ENCODE measurements around the gene RBM43.
"Not testable (repeated sequence)": the region's sequence is repeated elsewhere in the genome, so short reads cannot be mapped to it uniquely, and the experiment has no call there.

The RBM43 gene

DNA sequence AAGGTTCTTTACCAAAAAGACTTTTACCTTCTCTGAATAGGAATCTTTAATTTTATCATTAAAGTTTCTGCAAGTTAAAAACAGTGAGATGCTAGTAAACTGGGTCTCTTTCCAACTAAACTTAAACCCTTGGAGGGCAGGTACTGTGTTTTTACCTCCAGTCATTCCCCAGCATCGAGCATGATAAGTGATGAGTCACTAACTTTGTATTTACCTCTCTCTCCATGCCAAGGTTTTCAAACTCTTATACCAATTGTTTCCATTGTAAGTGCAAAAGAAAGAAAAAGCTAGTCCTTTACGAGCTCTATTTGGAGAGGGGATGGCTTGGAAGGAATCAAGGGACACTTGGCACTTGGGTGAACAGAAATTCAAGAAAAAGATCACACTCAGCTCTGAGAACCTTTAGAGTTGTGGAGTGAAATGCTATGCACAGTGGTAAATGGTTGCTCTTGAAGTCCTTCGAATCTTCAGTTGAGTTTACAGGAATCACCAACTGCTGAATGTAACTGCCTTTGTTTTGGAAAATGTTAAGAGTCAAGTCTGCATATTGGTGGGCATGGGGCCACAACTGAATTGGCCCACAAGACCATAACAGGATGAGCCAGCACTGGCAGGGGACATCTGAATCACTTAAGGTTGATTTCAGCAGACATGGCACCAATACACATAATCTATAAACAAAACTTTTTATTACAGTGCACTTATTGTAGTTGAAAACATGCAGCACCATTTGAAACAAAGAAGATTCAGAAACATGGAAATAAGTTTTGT, 8.3 kb upstream of the RBM43 start:
- in situ Hi-C loops (cut with MboI; ENCODE audit: low sequenced_read_pairs), result no loop called here

DNA sequence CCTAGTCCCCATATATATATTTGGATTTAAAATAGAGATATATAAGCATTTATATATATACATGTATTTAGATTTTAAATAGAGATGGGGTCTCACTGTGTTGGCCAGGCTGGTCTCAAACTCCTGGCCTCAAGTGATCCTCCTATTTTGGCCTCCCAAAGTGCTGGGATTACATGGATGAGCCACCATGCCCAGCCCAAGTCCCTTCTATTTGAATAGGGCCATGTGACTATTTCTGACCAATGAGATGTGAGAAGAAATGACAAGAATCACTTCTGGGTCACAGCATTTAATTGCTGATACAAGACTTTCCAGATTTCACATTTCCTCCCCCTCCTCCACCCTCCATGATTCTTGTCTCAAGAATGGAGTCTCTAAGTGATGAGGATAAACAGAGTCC, 6.4 kb upstream of the RBM43 start:
- in situ Hi-C loops (cut with MboI; ENCODE audit: low sequenced_read_pairs), result no loop called here

DNA sequence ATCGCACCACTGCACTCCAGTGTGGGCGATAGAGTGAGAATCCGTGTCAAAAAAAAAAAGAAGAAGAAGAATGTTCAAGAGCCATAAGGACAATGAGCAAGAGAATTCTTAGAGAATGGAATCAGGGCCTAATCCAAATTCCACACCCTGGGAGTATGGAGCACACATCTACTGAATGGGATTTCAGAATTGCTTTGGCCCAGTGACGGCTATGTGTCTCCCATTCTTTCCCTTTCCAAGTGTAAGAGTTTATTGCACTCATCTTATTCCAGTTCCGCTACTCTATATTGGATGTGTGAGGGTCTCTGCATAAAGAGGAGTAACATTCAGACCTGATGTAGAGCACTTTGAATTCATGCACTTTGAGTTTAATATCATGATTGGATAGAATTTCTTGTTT, 5.9 kb upstream of the RBM43 start:
- in situ Hi-C loops (cut with MboI; ENCODE audit: low sequenced_read_pairs), result no loop called here

DNA sequence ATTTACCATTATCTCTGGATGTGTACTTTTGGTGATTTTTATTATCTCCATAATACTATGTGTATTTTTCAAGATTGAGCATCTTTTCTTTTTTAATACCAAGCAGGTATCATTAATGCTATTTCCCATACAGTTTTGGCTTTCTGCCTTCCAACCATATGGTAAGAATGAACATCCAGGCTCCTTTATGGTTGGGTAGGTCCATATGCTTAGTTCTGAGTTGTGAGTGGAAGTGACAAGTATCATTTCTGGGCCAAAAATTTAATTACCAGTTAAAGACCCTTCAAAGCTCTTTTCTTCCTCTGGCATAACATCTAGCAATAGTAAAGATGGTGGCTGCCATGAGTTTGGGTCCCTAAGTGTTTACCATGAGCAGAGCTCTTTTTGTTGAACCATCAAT, 4.3 kb upstream of the RBM43 start:
- in situ Hi-C loops (cut with MboI; ENCODE audit: low sequenced_read_pairs), result no loop called here

DNA sequence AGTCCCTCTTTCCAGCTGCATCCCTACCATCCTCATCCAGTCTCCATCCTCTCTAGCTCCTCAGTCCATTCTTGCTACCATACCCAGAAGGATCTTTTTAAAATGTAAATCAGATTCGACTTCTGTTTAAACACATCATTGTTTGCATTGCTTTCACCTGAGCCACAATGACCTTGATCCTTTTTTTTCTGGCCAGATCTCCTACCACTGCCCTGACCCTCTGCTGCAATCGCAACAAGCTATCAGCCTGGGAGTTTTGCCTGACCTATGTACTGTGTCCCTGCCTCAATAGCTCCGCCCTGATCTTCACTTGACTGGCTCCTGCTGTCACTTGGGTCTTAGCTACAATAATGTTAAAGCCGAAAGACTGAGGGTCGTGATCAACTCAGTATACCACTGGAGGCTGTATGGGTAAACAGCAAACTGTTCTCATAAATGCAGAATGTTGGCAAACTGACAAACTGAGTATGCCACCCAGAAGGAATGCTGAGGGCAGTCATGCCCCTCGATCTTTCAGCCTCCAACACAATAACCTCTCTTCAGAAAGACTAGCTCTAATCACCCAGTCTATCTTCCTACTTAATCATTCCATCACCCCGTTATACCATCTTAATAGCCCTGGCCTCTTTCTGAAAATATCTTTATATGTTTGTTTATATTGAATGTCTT, 2.6 kb upstream of the RBM43 start:
- in situ Hi-C loops (cut with MboI; ENCODE audit: low sequenced_read_pairs), result no loop called here

DNA sequence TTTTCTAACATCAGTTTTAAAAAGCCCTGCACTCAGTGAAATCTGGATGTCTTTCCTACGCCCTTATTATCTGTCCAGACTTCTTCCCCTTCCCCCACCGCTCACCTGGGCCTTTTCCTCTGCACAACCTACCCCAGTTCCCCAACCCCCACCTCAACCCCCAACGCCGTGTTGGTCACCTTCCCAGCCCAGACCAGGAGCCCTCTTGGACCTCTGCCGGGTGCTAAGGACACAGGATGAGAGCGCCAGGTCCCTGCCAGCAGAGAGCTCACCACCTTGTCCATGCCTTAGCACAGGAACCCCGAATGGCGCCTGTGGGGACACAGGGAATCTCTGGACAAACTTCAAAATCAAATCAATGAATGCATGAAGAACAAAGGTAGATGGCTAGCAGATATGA, 966 bp upstream of the RBM43 start:
- in situ Hi-C loops (cut with MboI; ENCODE audit: low sequenced_read_pairs), result no loop called here

DNA sequence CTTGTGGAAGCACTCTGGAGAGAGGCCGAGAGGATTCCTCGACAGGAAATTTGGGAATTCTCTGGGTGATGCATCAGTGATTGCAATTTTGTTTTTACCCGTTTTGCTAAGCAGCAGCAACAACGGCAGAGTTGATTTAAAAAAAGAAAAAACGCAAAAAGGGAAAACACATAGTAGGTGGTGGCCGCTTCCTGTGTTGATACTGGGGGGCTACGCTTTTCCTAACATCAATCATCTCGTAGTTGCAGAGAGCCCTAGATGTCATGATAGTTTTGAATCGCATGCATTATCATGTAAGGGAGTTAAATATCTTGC, 271 bp upstream of the RBM43 start:
- in situ Hi-C loops (cut with MboI; ENCODE audit: low sequenced_read_pairs), result no loop called here

DNA sequence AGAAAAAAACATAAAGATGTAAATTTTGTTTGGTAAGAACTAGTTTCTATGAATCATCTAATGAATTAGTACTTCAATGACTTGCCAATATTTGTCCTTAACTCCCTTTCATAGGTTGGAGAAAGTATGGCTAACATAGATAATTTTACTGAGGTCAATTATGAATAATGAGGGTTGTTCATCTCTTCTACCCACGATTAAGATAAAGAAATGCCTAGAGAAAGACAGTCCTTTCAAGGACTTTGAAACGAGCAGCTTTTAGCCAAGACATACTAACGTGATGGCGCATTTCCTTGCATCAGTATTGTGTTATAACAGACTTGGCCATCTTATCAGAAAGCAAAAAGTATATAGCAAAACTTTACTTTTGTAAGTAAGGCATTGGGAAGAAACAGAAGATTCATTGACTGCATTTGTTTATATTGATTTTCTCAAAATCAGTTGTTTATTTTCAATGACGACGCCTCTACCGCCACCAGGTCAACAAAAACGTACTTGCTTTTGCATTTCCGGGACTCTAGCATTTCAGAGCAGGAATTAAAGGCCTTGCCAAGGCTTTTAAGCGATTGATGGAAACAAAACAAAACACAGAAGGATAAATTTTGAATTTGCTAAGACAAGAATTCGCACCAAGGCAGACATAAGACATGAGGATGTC, 961 bp downstream of the RBM43 start:
- in situ Hi-C loops (cut with MboI; ENCODE audit: low sequenced_read_pairs), result no loop called here

DNA sequence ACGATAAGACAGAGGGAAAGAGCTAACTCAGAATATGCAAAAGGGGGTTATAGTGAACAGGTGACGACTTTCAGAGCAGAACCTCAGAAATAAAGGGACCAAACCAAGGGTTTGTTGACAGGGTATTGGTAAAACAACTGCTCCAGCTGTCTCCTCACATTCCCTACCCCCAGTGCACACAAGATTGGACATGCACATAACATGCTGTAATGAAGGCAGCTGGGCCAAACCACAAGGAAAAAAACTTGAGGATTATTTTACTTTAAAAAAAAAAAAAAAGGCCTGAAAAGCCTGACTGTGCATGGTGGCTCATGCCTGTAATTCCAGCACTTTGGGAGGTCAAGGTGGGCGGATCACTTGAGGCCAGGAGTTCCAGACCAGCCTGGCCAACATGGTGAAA, 3.5 kb downstream of the RBM43 start:
- in situ Hi-C loops (cut with MboI; ENCODE audit: low sequenced_read_pairs), result no loop called here

DNA sequence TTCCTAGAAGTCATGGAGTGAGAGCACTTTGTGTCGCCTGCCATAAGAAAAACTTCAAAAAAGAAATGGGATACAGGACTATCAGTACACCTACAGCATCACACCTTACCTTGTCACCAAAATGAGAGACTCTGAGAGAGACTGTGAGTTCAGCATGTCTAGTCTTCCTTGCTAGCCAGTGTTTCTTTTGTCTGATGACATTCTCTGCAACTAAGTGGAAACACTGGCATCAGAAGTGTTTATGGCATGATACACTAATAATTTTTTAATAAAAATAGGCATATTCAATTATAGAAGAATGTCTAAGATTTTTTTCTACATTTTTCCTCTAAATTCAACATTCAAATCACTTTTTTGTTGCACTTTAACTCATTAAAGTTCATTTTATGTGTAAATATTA, 9.0 kb downstream of the RBM43 start:
- in situ Hi-C loops (cut with MboI; ENCODE audit: low sequenced_read_pairs), result no loop called here

DNA sequence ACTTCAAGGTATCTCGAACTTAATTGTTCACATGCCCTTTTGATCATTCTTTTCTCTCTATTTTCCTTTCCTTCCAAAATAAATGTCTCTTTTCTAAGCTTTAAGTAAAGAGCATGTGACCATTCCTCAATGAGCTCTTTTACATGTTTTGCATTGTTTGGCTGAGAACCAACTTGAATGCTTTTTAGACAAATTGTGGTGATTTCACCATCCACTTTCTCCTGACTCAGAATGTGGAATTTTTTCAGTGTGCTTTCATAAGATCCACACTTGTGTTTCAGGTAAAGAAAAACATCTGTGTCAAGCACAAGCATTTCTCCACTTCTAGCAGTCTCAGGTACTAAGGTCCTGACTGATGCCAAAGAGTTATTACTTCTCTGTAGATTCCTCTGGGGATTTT, 10.7 kb downstream of the RBM43 start:
- in situ Hi-C loops (cut with MboI; ENCODE audit: low sequenced_read_pairs), result no loop called here

DNA sequence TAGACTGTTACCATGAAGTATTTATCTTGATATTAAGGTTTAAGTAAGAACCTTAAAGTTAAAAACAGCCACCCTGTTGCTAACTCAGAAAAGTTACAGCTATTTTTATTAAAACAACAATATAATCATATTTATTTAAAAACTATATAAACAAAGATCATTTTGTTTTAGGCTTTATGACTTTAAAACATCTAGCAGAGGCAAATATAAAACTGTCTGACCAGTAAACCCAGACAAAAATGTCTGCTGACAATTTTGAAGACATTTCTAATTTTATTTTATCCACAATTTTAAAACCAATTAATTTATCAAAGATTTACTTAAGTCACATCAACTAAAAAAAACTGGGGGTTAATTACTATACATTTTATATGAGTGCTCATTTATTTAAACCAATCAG, 14.2 kb downstream of the RBM43 start:
- in situ Hi-C loops (cut with MboI; ENCODE audit: low sequenced_read_pairs), result no loop called here

DNA sequence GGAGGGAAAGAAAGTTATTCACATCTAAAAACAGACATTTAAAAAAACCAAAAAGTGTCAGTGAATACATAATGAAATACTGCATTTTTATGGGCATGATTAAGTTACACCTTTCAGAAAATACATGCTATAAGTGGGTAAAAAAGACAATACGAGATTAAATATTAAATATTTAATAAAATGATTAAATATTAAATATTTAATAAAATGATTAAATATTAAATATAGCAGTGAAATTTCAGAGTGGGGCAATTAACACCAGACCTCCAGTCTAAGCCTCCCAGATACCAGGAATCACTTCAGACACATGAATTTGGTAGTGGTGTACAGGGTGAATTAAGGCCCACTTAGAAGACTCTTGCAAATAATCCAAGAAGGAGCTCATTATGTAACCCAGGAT, 15.5 kb downstream of the RBM43 start:
- in situ Hi-C loops (cut with MboI; ENCODE audit: low sequenced_read_pairs), result no loop called here

DNA sequence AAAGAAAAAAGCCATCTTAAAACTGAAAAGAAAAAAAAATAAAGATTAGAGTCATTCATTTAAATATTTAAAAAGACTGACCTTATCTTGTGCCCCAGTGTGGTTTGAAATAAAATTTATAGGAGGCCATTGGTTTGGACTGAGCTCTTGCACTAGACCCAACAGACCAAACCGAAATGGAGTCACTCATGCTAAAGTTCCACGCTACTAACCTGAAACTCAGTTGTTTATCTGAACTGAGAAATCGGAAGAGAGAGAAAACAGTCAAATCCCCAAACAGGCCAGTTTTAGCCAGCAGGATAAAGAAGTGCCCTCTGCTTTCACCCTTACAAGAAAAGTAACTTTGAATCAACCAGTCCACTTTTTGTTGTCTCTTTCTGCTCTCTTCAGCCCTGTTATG, 18.2 kb downstream of the RBM43 start:
- in situ Hi-C loops (cut with MboI; ENCODE audit: low sequenced_read_pairs), result no loop called here

DNA sequence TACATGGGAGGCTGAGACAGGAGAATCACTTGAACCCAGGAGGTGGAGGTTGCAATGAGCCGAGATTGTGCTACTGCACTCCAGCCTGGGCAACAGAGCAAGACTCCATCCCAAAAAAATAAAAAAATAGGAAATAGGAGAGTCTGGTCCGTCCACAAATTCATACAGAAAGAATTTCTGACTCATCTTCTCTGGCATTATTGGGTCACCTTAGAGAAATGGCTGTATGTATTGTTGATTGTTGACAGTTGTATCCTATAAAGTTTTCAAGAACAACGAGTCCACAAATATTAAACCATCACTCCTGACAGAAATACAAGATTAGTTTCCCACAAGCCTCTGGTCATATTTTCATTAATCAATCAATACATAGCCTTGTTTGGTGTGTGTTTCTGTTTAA, 20.4 kb downstream of the RBM43 start:
- in situ Hi-C loops (cut with MboI; ENCODE audit: low sequenced_read_pairs), result no loop called here

DNA sequence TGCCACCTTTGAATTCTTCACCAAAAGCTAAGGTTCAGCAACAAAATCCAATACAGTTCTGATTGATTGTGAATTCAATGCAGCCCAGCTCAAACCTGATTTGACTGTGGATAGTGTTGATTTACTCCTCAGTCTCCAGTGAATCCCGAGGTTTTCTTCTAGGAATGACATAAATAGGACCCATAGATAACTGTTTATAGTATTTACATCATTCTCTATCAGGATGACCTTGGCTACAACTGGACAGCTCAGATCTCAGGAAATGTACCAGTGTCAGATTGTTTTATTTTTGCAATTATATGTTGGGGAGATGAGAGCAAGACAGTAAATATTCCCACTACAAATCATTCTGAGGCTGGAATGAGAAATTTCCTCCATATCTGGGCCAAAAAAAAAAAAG, 21.2 kb downstream of the RBM43 start:
- in situ Hi-C loops (cut with MboI; ENCODE audit: low sequenced_read_pairs), result no loop called here

DNA sequence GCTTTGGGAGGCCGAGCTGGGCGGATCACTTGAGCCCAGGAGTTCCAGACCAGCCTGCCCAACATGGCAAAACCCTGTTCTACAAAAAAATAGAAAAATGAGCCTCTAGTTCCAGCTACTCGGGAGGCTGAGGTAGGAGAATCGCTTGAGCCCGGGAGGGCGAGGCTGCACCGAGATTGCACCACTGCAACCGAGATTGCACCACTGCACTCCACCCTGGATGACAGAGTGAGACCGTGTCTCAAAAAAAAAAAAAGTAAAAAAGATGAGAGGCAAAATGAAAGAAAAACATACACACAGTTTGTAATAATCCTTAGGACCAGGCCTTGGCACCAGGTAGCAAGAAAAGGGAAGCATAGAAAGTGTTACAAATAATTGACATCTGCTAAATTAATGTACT, 22.0 kb downstream of the RBM43 start:
- in situ Hi-C loops (cut with MboI; ENCODE audit: low sequenced_read_pairs), result no loop called here

DNA sequence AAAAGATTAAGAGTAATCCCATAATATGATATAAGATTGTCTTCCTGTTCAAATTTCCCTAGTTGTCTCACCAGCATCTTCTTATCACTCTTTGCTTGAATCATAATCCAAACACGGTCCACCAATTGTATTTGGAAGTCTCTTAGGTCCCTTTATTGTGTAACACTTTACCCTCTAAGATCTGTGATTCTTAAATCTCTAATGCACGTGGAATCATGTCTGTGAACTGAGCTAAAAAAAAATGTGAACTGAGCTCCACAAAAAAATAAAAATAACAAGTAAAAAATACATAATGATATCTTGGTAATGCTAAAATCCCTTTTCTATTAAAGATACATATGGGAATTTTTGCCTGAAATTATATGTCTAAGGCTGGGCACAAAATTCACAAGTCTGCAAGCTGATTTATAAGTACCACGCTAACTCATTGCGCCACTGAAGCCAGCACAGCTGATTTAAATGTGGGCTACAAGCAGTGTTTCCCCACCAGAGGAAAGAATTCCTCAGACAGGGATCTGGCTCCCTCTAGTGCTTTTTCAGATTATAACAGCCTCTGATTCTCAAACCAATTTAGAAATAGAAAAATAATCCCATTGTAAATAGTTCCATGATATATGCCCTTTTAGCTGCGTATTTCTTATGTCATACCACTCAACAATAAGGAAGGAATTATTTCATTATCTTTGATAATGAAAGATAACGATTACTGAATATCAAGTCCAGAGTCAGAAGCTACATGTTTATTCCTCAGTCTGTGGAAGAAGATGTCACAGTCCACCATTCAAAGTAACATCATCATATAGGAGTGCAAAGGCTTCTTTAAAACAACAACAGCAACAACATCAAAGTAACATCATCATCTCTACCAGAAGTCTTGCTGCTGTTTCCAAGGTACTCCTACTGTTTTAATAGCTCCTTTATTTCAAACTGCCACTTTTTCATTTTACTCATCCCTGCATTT, 22.9 kb downstream of the RBM43 start:
- in situ Hi-C loops (cut with MboI; ENCODE audit: low sequenced_read_pairs), result no loop called here

DNA sequence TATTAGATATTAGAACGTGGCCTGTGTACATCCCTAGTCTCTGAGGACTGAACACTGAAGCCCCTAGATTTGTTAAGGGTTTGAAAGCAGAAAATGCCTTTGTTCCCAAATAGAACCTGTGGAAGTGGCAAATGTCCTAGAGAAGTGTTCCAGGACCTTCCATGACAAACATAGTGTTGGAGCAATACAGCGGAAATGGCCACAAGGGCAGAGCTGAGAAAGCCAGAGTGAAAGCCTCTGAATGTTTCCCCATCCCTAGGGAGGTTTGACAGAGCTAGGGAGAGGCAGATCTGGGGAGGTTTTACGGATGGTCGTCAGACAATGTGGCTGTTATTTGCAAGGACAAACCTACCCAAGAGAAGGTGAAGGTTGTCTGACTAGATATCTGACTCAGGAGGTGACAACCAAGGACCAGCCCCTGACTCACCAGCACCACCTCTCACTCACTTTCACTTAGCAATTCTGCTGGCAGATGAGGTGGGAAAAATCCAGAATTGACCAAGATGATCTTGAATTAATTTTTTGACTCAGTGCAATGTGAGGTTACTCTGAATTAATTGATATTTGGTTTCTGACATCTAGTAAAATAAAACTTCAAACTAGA, 24.1 kb downstream of the RBM43 start:
- in situ Hi-C loops (cut with MboI; ENCODE audit: low sequenced_read_pairs), result no loop called here

DNA sequence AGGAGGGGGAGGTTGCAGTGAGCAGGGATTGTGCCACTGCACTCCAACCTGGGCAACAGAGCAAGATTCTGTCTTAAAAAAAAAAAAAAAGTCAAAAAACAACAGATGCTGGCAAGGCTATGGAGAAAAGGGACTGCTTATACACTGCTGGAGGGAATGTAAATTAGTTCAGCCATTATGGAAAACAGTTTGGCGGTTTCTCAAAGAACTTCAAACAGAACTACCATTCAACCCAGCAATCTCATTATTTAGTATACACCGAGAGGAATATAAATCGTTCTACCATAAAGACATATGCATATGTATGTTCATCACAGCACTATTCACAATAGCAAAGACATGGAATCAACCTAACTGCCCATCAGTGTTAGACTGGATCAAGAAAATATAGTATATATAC, 27.9 kb downstream of the RBM43 start:
- in situ Hi-C loops (cut with MboI; ENCODE audit: low sequenced_read_pairs), result not testable (repeated sequence)

DNA sequence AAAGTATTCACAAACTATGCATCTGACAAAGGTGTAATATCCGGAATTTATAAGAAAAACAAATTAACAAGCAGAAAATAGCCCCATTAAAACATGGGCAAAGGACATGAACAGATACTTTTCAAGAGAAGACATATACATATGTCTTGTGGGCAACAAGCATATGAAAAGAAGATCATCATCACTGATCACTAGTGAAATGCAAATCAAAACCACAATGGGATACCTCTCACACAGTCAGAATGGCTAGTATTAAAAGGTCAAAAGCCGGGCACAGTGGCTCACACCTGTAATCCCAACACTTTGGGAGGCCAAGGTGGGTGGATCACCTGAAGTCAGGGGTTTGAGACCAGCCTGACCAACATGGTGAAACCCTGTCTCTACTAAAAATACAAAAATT, 28.4 kb downstream of the RBM43 start:
- in situ Hi-C loops (cut with MboI; ENCODE audit: low sequenced_read_pairs), result not testable (repeated sequence)
